Measurements from ENCODE around the gene NECTIN2.
A peak's percentile ranks its signal among the peaks of the same experiment; 100 is the strongest.

The NECTIN2 gene

DNA sequence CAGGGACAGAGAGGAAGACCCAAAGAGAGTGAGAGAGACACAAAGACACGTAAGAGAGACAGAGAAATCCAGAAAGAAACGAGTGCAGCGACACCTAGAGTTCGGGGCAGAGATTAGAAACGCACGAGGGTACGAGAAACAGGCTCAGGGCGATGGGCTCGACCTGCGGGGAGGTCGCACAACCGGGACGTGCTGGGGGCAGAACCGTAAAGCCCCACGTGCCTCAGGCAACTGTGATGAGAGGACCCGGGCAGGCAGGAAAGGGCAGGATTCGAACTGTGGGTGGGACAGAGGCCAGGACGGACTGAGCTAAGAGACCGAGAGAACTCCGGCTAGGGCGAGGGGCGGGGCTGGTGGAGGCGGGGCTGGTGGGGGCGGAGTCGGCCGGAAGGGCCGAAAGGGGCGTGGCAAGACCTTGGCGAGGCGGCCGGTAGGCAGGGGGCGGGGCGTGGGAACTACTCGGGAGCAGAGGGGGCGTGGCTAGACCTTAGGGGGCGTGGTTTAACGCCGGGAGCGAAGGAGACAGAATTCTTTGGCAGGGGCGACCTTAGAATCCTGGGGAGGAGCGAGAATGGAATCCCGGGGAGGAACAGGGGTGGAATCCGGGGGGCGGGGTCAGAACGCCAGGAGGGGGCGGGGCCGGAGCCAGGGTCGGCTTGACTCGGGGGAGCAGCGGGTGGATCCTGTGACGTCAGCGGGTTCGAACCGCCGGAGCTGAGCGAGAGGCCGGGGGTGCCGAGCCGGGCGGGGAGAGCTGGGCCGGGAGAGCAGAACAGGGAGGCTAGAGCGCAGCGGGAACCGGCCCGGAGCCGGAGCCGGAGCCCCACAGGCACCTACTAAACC, at the start of gene NECTIN2:
Gene NECTIN2, plus strand, starts transcription at position 686 of the 843 bp plus-strand sequence. CDS start 229 bp downstream, outside the sequence.
- DNase-seq (ENCODE audit: low spot score): peak; percentile 77

DNA sequence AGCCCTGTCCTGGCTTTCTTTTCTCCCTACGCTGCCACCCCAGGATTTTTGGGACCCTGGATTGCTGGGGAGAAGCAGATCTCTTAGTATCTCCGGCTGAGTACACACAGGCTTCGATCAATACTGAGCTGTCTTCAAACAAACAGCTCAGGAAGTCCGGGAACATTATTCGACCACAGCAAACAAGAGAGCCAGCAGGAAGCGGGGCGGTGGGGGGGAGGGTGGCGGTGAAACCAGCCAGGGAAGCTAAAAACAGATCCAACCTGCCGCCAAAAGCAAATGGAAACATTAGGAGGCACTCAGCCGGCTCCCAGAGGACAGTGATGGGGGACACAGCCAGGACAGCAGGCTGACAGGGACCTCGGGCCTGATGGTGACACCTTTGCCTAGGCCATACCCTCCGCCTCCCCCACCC, 49.4 kb upstream of the NECTIN2 start:
- no peak for DNase-seq (ENCODE audit: low spot score)

DNA sequence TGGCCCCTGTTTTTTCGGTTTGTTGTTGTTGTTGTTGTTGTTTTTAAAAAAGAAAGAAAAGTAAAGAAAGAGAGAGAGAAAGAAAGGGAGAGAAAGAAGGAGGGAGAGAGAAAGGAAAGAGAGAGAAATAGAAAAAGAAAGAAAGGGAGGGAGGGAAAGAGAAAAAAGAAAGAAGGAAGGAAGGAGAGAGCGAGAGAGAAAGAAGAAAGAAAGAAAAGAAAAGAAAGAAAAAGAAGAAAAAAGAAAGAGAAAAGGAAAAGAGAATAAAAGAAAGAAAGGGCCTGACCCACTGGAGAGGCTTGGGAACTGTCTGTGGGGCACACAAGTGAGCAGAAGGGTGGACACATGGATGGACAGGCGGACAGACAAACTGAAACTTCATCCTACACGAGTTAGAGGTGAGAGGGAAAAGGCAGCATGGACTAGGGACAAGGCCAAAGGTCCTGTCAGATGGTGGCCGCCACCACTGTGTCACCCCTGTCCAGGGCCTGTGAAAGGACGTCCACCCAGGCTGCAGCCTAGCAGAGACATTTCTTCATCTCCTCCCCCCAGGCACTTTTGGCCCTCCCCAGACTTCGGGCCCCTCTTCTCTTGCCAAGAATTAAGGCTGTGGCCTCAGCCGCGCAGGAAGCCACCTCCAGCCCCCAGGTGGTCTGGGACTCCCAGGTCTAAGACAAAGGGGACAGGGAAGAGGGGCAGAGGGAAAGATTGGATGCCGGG, 46.3 kb upstream of the NECTIN2 start:
- no peak for DNase-seq (ENCODE audit: low spot score)

- DNase-seq (ENCODE audit: low spot score): peak; percentile 12
Measured at GRCh38 chr19:44800461-44800860, 45.6 kb upstream of the NECTIN2 start.

- no peak for DNase-seq (ENCODE audit: low spot score)
Measured at GRCh38 chr19:44803442-44804428, 42.4 kb upstream of the NECTIN2 start.

DNA sequence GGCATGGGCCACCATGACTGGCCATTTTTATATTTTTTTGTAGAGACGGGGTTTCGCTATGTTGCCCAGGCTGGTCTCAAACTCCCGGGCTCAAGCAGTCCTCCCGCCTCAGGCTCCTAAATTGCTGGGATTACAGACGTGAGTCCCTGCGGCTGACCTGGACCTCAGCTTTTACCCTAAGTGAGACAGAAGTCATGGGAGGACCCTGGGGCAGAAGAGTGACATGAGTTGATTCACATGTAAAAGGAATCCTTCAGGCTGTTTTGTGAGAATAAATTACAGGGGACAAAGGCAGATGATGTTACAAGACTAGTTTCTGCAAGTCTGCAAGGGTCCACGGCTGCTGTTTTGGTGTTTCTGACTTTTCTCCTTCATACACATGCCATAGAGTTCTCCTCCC, 39.8 kb upstream of the NECTIN2 start:
- no peak for DNase-seq (ENCODE audit: low spot score)

DNA sequence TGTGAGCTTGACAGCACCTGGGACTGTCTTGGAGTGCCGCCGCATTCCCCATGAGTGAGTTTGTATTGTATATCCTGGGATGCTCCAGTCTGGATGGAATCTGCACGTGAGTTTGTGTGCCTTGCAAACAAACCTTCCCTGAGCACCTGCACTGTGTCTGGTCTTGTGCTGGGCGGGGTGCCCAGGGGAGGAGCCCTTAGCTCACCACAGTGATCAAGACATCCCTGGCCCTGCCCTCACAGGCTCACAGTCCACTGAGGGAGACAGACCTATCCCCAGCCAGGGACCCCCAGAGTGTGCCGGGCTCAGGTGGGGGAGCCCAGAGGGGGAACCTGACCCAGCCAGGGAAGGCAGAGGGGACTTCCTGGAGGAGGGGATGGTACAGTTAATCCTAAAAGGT, 38.9 kb upstream of the NECTIN2 start:
- no peak for DNase-seq (ENCODE audit: low spot score)

DNA sequence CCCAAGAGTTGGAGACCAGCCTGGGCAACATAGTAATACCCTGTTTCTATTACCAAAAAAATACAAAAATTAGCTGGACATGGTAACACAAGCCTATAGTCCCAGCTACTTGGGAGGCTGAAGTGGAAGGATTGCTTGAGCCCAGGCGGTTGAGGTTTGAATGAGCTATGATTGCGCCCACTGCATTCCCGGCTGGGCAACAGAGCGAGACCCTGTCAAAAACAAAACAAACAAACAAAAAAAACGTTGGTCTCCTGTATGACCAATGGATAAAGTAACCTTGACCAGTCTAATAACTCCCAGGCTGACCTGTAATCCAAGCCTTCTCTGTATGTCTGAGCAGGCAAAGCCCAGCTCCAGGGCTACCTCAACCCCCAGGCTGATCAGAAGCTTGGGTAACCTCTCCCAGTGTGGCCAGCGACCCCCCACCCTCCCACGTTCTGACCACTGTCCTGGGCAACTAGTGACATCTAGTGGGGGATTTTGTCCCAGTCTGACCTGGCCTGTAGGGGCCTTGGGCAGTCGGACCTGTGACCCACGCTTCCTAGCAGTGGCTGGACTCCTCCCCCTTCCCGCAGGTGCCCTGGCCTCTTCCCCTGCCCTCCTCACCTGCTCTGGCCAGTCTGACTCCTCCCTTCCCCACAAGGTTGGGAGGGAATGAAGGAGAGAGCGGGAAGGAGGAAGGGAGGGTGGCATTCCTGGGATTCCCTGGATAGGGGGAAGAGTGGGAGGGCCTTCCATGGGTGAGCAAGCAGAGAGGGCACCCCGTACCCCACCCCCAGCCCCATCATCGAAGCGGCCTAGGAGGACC, 38.2 kb upstream of the NECTIN2 start:
- no peak for DNase-seq (ENCODE audit: low spot score)

DNA sequence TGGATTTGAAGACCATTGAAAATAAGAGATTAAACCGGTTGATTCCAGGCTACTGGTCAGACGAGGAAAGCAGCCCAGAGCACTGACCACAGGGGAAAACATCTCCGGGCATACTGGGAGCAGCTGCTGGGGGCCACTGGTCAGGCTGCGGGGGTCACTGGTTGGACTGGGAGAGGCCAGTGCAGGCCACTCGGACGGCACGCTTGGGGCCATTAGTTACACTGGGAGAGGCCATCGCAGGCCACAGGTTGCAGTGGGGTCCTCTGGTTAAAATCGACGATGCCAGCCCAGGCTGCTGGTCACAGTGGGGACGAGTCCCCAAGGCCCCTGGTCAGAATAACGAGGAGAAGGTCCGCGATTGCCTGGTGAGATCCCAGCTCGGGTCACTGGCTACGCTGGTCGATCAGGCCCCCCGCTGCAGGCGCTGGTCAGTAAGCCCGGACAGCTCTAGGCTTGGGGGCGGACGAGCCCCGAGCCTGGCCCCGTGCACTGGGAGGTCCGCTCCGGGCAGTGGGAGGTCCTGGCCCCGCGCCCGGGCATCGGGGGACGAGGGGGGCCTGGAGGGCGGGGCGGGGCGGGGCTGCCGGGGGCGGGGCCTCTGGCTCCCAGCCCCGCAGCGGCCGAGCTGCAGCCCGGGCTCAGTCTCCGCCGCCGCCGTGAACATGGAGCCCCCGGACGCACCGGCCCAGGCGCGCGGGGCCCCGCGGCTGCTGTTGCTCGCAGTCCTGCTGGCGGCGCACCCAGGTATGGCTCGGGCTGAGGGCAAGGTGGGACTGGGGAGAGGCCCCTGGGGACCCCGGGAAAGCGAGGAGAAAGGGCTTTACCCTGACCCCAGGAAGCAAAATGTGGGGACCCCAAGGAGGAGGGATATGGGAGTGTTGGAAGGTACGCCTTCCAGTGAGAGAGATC, 37.4 kb upstream of the NECTIN2 start, which contains the start of gene BCAM:
Gene BCAM, plus strand, starts transcription at position 641 of the 909 bp plus-strand sequence. Its CDS starts 22 bp downstream, at position 663.
- peak; percentile 17 for DNase-seq (ENCODE audit: low spot score)

DNA sequence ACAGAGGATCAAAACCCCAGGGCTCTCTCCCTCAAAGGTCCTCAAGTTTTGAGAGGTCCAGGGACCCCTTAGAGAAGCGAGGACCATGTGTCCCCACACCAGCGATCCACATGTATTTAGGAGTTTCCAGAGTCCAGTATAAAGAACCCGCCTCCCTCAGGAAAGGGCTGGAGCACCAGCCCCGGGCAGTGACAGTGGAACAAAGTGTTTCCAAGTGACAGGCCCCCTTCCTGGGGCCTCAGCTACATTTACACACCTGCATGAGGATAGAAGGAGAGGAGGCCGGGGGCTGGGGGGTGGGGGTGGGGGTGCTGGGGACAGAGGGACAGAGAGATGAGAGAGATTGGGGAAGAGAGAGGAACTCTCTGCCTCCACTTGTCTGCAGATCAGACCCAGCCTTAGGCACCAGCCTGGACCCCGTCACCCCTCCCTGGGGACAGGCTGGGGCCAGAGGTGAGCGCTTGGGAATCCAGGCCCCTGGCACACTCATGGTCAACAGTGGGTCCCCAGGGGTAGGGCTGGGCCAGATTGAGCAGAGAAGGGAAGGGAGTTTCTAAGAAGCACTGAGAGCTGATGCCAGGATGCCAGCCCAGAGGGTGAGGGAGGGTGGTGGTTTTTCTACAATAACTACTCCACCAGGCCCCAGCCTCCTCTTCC, 36.4 kb upstream of the NECTIN2 start:
- no peak for DNase-seq (ENCODE audit: low spot score)

- no peak for DNase-seq (ENCODE audit: low spot score)
Measured at GRCh38 chr19:44810234-44811121, 35.6 kb upstream of the NECTIN2 start.

GRCh38 chr19:44811122-44811419, 35.0 kb upstream of the NECTIN2 start:
- no peak for DNase-seq (ENCODE audit: low spot score)

DNA sequence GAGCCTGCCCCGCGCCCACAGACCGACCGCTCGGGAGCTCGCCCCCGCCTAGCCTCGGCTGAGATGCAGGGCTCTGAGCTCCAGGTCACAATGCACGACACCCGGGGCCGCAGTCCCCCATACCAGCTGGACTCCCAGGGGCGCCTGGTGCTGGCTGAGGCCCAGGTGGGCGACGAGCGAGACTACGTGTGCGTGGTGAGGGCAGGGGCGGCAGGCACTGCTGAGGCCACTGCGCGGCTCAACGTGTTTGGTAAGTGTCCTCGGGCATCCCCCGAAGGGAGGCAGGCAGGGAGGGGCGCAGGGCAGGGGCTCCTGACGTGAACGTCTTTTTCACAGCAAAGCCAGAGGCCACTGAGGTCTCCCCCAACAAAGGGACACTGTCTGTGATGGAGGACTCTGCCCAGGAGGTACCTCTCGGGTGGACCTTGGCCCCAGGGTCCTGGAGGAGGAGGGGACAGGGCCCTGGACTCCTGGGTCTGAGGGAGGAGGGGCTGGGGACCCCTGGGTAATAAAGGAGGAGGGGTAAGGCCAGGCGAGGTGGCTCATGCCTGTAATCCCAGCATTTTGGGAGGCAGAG, 33.9 kb upstream of the NECTIN2 start:
- no peak for DNase-seq (ENCODE audit: low spot score)

DNA sequence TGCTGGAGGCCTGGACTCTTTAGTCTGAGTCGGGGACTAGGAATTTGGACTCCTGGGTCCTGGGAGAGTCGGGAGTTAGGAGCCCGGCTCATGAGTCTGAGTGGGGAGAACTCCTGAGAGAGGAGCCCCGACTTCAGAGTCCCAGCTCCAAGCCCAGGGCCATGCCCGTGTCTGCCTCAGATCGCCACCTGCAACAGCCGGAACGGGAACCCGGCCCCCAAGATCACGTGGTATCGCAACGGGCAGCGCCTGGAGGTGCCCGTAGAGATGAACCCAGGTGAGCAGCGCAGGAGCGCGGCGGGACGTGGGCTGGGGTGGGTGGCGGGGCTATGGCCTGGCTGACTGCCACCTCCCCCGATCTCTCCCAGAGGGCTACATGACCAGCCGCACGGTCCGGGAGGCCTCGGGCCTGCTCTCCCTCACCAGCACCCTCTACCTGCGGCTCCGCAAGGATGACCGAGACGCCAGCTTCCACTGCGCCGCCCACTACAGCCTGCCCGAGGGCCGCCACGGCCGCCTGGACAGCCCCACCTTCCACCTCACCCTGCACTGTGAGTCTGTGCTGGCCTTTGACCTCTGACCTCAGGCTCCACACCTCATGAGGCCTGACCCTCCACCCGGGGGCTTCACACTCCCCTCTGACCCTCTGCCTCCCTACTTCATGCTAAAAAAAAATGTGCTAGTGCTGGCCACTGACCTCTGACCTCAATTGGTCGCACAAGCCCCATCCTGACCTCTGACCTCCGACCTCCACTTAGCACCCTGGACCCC, 32.8 kb upstream of the NECTIN2 start:
- DNase-seq (ENCODE audit: low spot score): no peak

DNA sequence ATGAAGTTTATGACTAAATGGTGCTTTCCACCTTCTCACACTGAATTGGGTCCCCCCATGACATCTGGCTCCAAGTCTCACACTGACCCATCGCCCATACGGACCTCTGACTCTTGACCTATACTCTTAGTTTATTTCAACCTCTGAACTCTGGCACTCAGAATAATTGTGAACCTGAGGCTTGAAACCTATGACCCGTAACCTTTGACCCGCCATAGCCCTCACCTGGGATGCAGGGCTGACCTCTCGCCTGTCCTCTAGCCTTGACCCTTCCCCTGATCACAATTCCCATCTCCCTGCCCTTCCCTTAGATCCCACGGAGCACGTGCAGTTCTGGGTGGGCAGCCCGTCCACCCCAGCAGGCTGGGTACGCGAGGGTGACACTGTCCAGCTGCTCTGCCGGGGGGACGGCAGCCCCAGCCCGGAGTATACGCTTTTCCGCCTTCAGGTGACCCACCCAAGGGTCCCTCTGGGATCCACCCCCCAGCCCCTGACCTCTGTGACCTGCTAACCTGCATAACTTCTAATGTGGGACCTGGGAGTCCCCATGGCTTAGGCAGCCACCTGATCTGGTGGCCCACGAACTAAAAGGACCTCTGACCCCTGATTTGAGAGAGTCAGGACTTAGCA, 32.1 kb upstream of the NECTIN2 start:
- DNase-seq (ENCODE audit: low spot score): no peak

GRCh38 chr19:44814517-44814916, 31.6 kb upstream of the NECTIN2 start:
- no peak for DNase-seq (ENCODE audit: low spot score)

DNA sequence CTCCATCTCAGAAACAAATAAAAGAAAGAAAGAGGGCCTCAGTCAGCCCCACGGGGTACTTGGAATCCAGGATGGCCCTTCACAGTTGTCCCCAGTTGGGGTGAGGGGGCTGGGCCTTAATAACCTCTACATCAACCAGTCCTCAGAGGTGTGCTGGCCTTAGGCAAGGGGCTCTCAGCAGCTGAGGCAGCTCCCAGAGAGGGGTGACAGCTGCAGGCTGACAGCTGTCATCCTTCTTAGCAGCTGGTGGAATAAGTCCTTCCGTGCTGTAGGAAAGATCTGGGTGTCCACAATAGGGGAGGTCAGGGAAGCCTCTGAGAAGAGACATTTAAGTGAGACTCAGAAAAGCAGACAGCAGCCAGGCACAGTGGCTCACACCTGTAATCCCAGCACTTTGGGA, 29.8 kb upstream of the NECTIN2 start:
- DNase-seq (ENCODE audit: low spot score): no peak

All from putamen (tissue), 1 donor.